Measurements from ENCODE around the gene CR1L. TPM values are rescaled to one million over a fixed set of nuclear protein-coding genes. Genes with fewer than 3 reads are reported as not detected.
A peak's percentile ranks its signal among the peaks of the same experiment; 100 is the strongest.

Gene CR1L
- total RNA-seq, 2 donors from 2014 or later, result not detected

GRCh38 chr1:207644166-207644851 is 624 bp upstream of the CR1L start:
- no peak overlapping the region for H3K27ac ChIP-seq
- no peaks in the 10 kb centered on the region for H3K9me3 ChIP-seq
- no peak for DNase-seq
- no peaks in the 10 kb centered on the region for H3K27me3 ChIP-seq
- H3K4me3 ChIP-seq, result peak overlapping the region; percentile 35
- intact Hi-C loops (cut with DNase I), result no loop called here
- H3K4me1 ChIP-seq, result no peaks in the 10 kb centered on the region
- no peaks in the 10 kb centered on the region for H3K36me3 ChIP-seq
- H3K9ac ChIP-seq (ENCODE audit: low read depth in 2 of 2, low read length in 2 of 2), result no peak overlapping the region
- no peak for TF ChIP-seq CTCF (IDR thresholded peaks at IDR 0.05)

- H3K4me3 ChIP-seq, result no peak overlapping the region
- H3K9ac ChIP-seq (ENCODE audit: low read depth in 2 of 2, low read length in 2 of 2), result no peak overlapping the region
- intact Hi-C loops (cut with DNase I), result no loop called here
- DNase-seq, result no peak
- no peaks in the 10 kb centered on the region for H3K4me1 ChIP-seq
- no peaks in the 10 kb centered on the region for H3K9me3 ChIP-seq
- no peaks in the 10 kb centered on the region for H3K27me3 ChIP-seq
- H3K27ac ChIP-seq, result no peak overlapping the region
- no peak for TF ChIP-seq CTCF (IDR thresholded peaks at IDR 0.05)
- H3K36me3 ChIP-seq, result no peaks in the 10 kb centered on the region
These were observed 725 bp downstream of the CR1L start for GRCh38 chr1:207645635-207646081.

- Histone ChIP-seq H3K9ac (ENCODE audit: low read depth in 2 of 2, low read length in 2 of 2) (no peak overlapping the region), H3K4me1 (no peaks in the 10 kb centered on the region), H3K27ac (no peak overlapping the region), H3K36me3 (no peaks in the 10 kb centered on the region), H3K27me3 (no peaks in the 10 kb centered on the region), H3K4me3 (no peak overlapping the region), H3K9me3 (no peaks in the 10 kb centered on the region)
- no peak for DNase-seq
- intact Hi-C loops (cut with DNase I), result no loop called here
- no peak for TF ChIP-seq CTCF (IDR thresholded peaks at IDR 0.05)
These were observed 1.2 kb downstream of the CR1L start for GRCh38 chr1:207646171-207646570.

- Histone ChIP-seq H3K9ac (ENCODE audit: low read depth in 2 of 2, low read length in 2 of 2) (no peak overlapping the region), H3K9me3 (no peaks in the 10 kb centered on the region), H3K4me1 (no peaks in the 10 kb centered on the region), H3K27ac (no peak overlapping the region), H3K27me3 (no peaks in the 10 kb centered on the region), H3K36me3 (no peaks in the 10 kb centered on the region), H3K4me3 (no peak overlapping the region)
- intact Hi-C loops (cut with DNase I), result no loop called here
- DNase-seq, result no peak
- TF ChIP-seq CTCF (IDR thresholded peaks at IDR 0.05), result no peak
These were observed 2.1 kb downstream of the CR1L start for GRCh38 chr1:207646944-207647579.

- DNase-seq, result no peak
- H3K9me3 ChIP-seq, result no peaks in the 10 kb centered on the region
- TF ChIP-seq CTCF (IDR thresholded peaks at IDR 0.05), result no peak
- H3K4me1 ChIP-seq, result no peaks in the 10 kb centered on the region
- no peak overlapping the region for H3K27ac ChIP-seq
- no peaks in the 10 kb centered on the region for H3K27me3 ChIP-seq
- no peak overlapping the region for H3K9ac ChIP-seq (ENCODE audit: low read depth in 2 of 2, low read length in 2 of 2)
- H3K4me3 ChIP-seq, result no peak overlapping the region
- intact Hi-C loops (cut with DNase I), result no loop called here
- no peaks in the 10 kb centered on the region for H3K36me3 ChIP-seq
These were observed 2.9 kb downstream of the CR1L start for GRCh38 chr1:207647671-207648333.

All from colonic mucosa (tissue), 4 donors.